Nephron (organoid): ENCODE results near the gene SLC2A3.
"Not testable (repeated sequence)": the region's sequence is repeated elsewhere in the genome, so short reads cannot be mapped to it uniquely, and the experiment has no call there.

Experiments
- H3K27ac Mint-ChIP-seq, 3 experiments: 2 replicates each; pipeline ENCODE4 v1.8.0; 2020; ENCODE audit warnings: mixed read lengths in 3 of 3, mild to moderate bottlenecking in 2 of 3, moderate library complexity in 1 of 3
- H3K27me3 Mint-ChIP-seq: 2 replicates; pipeline ENCODE4 v1.8.0; 2021; ENCODE audit warnings: low read depth, mild to moderate bottlenecking, moderate library complexity, mixed read lengths
- H3K36me3 Mint-ChIP-seq: 2 replicates; pipeline ENCODE4 v1.8.0; 2020; ENCODE audit warnings: low read depth, mixed read lengths
- H3K4me1 Mint-ChIP-seq: 2 replicates; pipeline ENCODE4 v1.8.0; 2020; ENCODE audit warnings: mixed read lengths
- H3K4me3 Mint-ChIP-seq, 3 experiments: 2 replicates each; pipeline ENCODE4 v1.8.0; 2020; ENCODE audit warnings: mild to moderate bottlenecking in 3 of 3, mixed read lengths in 3 of 3, moderate library complexity in 2 of 3
- H3K9me3 Mint-ChIP-seq: 2 replicates; pipeline ENCODE4 v1.8.0; 2020; ENCODE audit warnings: mixed read lengths
- CTCF ChIP-seq, 3 experiments: fragments of 200-600 bp; sonication (generic); IDR thresholded peaks; one replicate each; pipeline ENCODE4 v1.5.0; 2021; ENCODE audit warnings: antibody characterized with exemption in 3 of 3; ENCODE audit not compliant: unreplicated experiment in 3 of 3

SLC2A3 gene

GRCh38 chr12:7935590-7936581, at the start of gene SLC2A3:
TSS of gene SLC2A3 (minus strand) at chr12:7936187. CDS start at chr12:7936034, 153 bp downstream.
- Mint-ChIP-seq H3K27ac (no peak within 1 kb of the TSS), H3K9me3 (no peaks in the 10 kb centered on the region), H3K4me3 (peak within 1 kb of the TSS in 1 of 3 experiments; percentile 16), H3K27me3 (no peaks in the 10 kb centered on the region), H3K36me3 (peaks cover 8% of the 10 kb centered on the region), H3K4me1 (peaks cover 8% of the 10 kb centered on the region)
- no peak for TF ChIP-seq CTCF (IDR thresholded peaks at IDR 0.05; ENCODE audit: unreplicated experiment in 3 of 3)

- no peak for TF ChIP-seq CTCF (IDR thresholded peaks at IDR 0.05; ENCODE audit: unreplicated experiment in 3 of 3)
- no peak overlapping the region for H3K27ac Mint-ChIP-seq
- H3K4me3 Mint-ChIP-seq: no peak overlapping the region
- H3K4me1 Mint-ChIP-seq: no peaks in the 10 kb centered on the region
- no peaks in the 10 kb centered on the region for H3K9me3 Mint-ChIP-seq
- H3K27me3 Mint-ChIP-seq: no peaks in the 10 kb centered on the region
- no peaks in the 10 kb centered on the region for H3K36me3 Mint-ChIP-seq
Measured at GRCh38 chr12:7984900-7985299, 48.9 kb upstream of the SLC2A3 start.

GRCh38 chr12:7983460-7983859, 47.5 kb upstream of the SLC2A3 start:
- not testable (repeated sequence) for H3K27ac Mint-ChIP-seq

GRCh38 chr12:7983019-7983418, 47.0 kb upstream of the SLC2A3 start:
- not testable (repeated sequence) for H3K4me1 Mint-ChIP-seq, H3K36me3 Mint-ChIP-seq, H3K27me3 Mint-ChIP-seq, H3K27ac Mint-ChIP-seq, H3K4me3 Mint-ChIP-seq, H3K9me3 Mint-ChIP-seq

More at GRCh38 chr12:7983460-7983859, 47.5 kb upstream of the SLC2A3 start:
- H3K4me1 Mint-ChIP-seq, H3K36me3 Mint-ChIP-seq, H3K27me3 Mint-ChIP-seq, H3K4me3 Mint-ChIP-seq, H3K9me3 Mint-ChIP-seq: not testable (repeated sequence)

- H3K27me3 Mint-ChIP-seq, H3K4me3 Mint-ChIP-seq, H3K36me3 Mint-ChIP-seq, H3K9me3 Mint-ChIP-seq, H3K4me1 Mint-ChIP-seq, H3K27ac Mint-ChIP-seq: not testable (repeated sequence)
Measured at GRCh38 chr12:7982332-7982735, 46.3 kb upstream of the SLC2A3 start.

- H3K27ac Mint-ChIP-seq: no peak overlapping the region
- no peaks in the 10 kb centered on the region for H3K27me3 Mint-ChIP-seq
- H3K4me3 Mint-ChIP-seq: no peak overlapping the region
- H3K4me1 Mint-ChIP-seq: peaks cover 6% of the 10 kb centered on the region
- H3K36me3 Mint-ChIP-seq: no peaks in the 10 kb centered on the region
- no peak for TF ChIP-seq CTCF (IDR thresholded peaks at IDR 0.05; ENCODE audit: unreplicated experiment in 3 of 3)
- H3K9me3 Mint-ChIP-seq: no peaks in the 10 kb centered on the region
Measured at GRCh38 chr12:7981446-7981845, 45.5 kb upstream of the SLC2A3 start.

- H3K9me3 Mint-ChIP-seq, H3K4me3 Mint-ChIP-seq, H3K36me3 Mint-ChIP-seq, H3K27me3 Mint-ChIP-seq: not testable (repeated sequence)
- peaks cover 10% of the 10 kb centered on the region for H3K4me1 Mint-ChIP-seq
- H3K27ac Mint-ChIP-seq: peak overlapping the region in 1 of 3 experiments; percentile 36
Measured at GRCh38 chr12:7977351-7978124, 41.6 kb upstream of the SLC2A3 start.
